C4-2B (cell line): ENCODE measurements around the gene LCORL.

Source experiments
- H3K27ac ChIP-seq: fragments of 450-650 bp; 2 replicates; pipeline ENCODE4 v1.5.1; 2017
- CTCF ChIP-seq: fragments of 450-650 bp; conservative IDR thresholded peaks from 2 replicates; pipeline ENCODE4 v1.5.1; 2017; ENCODE audit warnings: mild to moderate bottlenecking
- ZFX ChIP-seq: fragments of 450-650 bp; IDR thresholded peaks from 2 replicates; pipeline ENCODE4 v1.6.1; 2017

LCORL gene

GRCh38 chr4:17933126-17933525 lies 88.4 kb downstream of the LCORL start:
- no peak overlapping the region for H3K27ac ChIP-seq
- TF ChIP-seq CTCF (no peak), ZFX (no peak)

- H3K27ac ChIP-seq: no peak overlapping the region
- TF ChIP-seq ZFX: no peak
- TF ChIP-seq CTCF: no peak
These were observed 89.5 kb downstream of the LCORL start for GRCh38 chr4:17932041-17932440.

- TF ChIP-seq ZFX (no peak), CTCF (no peak)
- no peak overlapping the region for H3K27ac ChIP-seq
These were observed 91.3 kb downstream of the LCORL start for GRCh38 chr4:17930256-17930655.

- no peak for TF ChIP-seq ZFX
- no peak for TF ChIP-seq CTCF
- no peak overlapping the region for H3K27ac ChIP-seq
These were observed 97.4 kb downstream of the LCORL start for GRCh38 chr4:17924189-17924588.

GRCh38 chr4:17921451-17921850 lies 100.1 kb downstream of the LCORL start:
- no peak for TF ChIP-seq ZFX
- TF ChIP-seq CTCF: no peak
- no peak overlapping the region for H3K27ac ChIP-seq

GRCh38 chr4:17920681-17921080 lies 100.9 kb downstream of the LCORL start:
- no peak for TF ChIP-seq CTCF
- no peak overlapping the region for H3K27ac ChIP-seq

- H3K27ac ChIP-seq: no peak overlapping the region
- TF ChIP-seq CTCF (no peak), ZFX (no peak)
These were observed 106.1 kb downstream of the LCORL start for GRCh38 chr4:17915439-17915838.
